Fibroblast of lung (primary cell): Measurements from ENCODE around the gene ASXL3. TPM values are rescaled to one million over a fixed set of nuclear protein-coding genes. Genes with fewer than 3 reads are reported as not detected.

Source experiments
- DNase-seq, 2 donors: peaks; one replicate each; pipeline versions ENCODE4 v3.0.0 to v3.0.0-alpha.2; 2010; ENCODE audit warnings: low read depth in 2 of 2
- H2AFZ ChIP-seq: 2 replicates; pipeline ENCODE4 v1.5.1; 2012; ENCODE audit warnings: low read length, control low read depth, inconsistent platforms
- H3K27ac ChIP-seq: 2 replicates; pipeline ENCODE4 v1.5.1; 2011; ENCODE audit warnings: low read length, control low read depth; ENCODE audit not compliant: insufficient read depth
- H3K27me3 ChIP-seq: 2 replicates; pipeline ENCODE4 v1.5.1; 2011; ENCODE audit warnings: mild to moderate bottlenecking, low read length; ENCODE audit not compliant: control insufficient read depth, insufficient read depth
- H3K36me3 ChIP-seq: 2 replicates; pipeline ENCODE4 v1.5.1; 2011; ENCODE audit warnings: low read length; ENCODE audit not compliant: control insufficient read depth, insufficient read depth
- H3K4me1 ChIP-seq: 2 replicates; pipeline ENCODE4 v1.5.1; 2011; ENCODE audit warnings: low read length; ENCODE audit not compliant: control insufficient read depth, insufficient read depth; ENCODE audit errors: extremely low read depth
- H3K4me2 ChIP-seq: 2 replicates; pipeline ENCODE4 v1.5.1; 2011; ENCODE audit warnings: low read length, control low read depth; ENCODE audit not compliant: insufficient read depth; ENCODE audit errors: extremely low read depth
- H3K4me3 ChIP-seq, 4 experiments: fragments of 200-600 bp in 1 of 4; sonication (generic) in 1 of 4; replicated peaks in 1 of 4; 2 replicates each; pipeline ENCODE4 v1.5.1; 2011 to 2016; ENCODE audit warnings: low read length in 4 of 4, low read depth in 3 of 4, mild to moderate bottlenecking in 3 of 4, control low read depth in 2 of 4, inconsistent platforms in 1 of 4, mixed read lengths in 1 of 4; ENCODE audit not compliant: insufficient read depth in 1 of 4; ENCODE audit errors: control extremely low read depth in 1 of 4
- H3K79me2 ChIP-seq: 2 replicates; pipeline ENCODE4 v1.5.1; 2012; ENCODE audit warnings: mild to moderate bottlenecking, low read length, inconsistent platforms; ENCODE audit not compliant: control insufficient read depth, insufficient read depth
- H3K9ac ChIP-seq: 2 replicates; pipeline ENCODE4 v1.5.1; 2011; ENCODE audit warnings: mild to moderate bottlenecking, low read length, control low read depth; ENCODE audit not compliant: insufficient read depth
- H3K9me3 ChIP-seq: 2 replicates; pipeline ENCODE4 v1.5.1; 2012; ENCODE audit warnings: low read depth, low read length; ENCODE audit not compliant: control insufficient read depth, insufficient read depth
- H4K20me1 ChIP-seq: 2 replicates; pipeline ENCODE4 v1.5.1; 2011; ENCODE audit warnings: low read length; ENCODE audit not compliant: control insufficient read depth, insufficient read depth; ENCODE audit errors: extremely low read depth
- EZH2 ChIP-seq: IDR thresholded peaks from 2 replicates; pipeline ENCODE4 v1.5.1; 2012; ENCODE audit warnings: low read length, control low read depth, mild to moderate bottlenecking; ENCODE audit errors: missing control alignments
- polyA plus RNA-seq, 2 donors: library from polyadenylated mRNA; depleted of rRNA in 1 of 2; stranded (reverse) in 1 of 2; unstranded in 1 of 2; fragments of >200 nt; gene quantifications; 2 replicates each; pipeline ENCODE4 v1.2.1, GENCODE V29; 2011 to 2012; ENCODE audit warnings: missing spikeins in 1 of 2
- total RNA-seq: library from RNA; depleted of rRNA; stranded (reverse); fragments of >200 nt; gene quantifications from 2 replicates; pipeline ENCODE4 v1.2.1, GENCODE V29; 2014
- TF ChIP-seq, protein P1 (sequence below), 2 donors: IDR thresholded peaks in 1 of 2; conservative IDR thresholded peaks in 1 of 2; 1 replicate in 1 of 2; 2 replicates in 1 of 2; pipeline ENCODE4 v1.5.1; 2011 to 2012; ENCODE audit warnings: low read length in 2 of 2, control low read depth in 1 of 2, inconsistent platforms in 1 of 2, low read depth in 1 of 2, mild to moderate bottlenecking in 1 of 2

Gene ASXL3
- total and polyA plus RNA-seq, 2 donors (not counting 1 experiment from before 2014, with no cell fraction given): 0.06 to 0.66 TPM

DNA sequence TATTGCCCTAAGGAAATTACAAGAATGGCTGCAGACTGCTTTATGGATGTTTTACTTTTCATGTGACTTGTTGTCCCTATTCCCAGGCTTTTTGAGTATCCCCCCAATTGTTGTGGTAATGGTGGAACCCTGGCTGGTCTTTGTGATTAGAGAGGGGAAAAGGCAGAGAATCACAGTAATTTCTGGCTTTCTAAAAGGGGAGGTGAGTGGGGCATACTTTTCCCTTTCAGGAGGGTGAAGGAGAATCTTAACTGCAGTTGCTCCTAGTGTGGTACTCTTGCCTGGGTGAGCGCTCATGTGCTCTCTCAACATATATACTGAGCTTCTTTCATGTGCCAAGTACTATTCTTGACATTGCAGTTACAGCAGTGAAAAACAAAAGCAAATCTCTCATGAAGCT lies 69.3 kb downstream of the ASXL3 start:
- TF ChIP-seq, protein P1, sequence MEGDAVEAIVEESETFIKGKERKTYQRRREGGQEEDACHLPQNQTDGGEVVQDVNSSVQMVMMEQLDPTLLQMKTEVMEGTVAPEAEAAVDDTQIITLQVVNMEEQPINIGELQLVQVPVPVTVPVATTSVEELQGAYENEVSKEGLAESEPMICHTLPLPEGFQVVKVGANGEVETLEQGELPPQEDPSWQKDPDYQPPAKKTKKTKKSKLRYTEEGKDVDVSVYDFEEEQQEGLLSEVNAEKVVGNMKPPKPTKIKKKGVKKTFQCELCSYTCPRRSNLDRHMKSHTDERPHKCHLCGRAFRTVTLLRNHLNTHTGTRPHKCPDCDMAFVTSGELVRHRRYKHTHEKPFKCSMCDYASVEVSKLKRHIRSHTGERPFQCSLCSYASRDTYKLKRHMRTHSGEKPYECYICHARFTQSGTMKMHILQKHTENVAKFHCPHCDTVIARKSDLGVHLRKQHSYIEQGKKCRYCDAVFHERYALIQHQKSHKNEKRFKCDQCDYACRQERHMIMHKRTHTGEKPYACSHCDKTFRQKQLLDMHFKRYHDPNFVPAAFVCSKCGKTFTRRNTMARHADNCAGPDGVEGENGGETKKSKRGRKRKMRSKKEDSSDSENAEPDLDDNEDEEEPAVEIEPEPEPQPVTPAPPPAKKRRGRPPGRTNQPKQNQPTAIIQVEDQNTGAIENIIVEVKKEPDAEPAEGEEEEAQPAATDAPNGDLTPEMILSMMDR (conservative IDR thresholded peaks at IDR 0.05 in 1 of 2, IDR thresholded peaks at IDR 0.05 in 1 of 2; ENCODE audit: low read depth in 1 of 2, low read length in 2 of 2): no peak
- no peak for TF ChIP-seq EZH2
- Histone ChIP-seq H3K9ac (no peak overlapping the region), H2AFZ (no peak overlapping the region), H3K36me3 (no peaks in the 10 kb centered on the region), H3K9me3 (no peaks in the 10 kb centered on the region), H4K20me1 (no peaks in the 10 kb centered on the region), H3K4me1 (no peaks in the 10 kb centered on the region), H3K79me2 (no peaks in the 10 kb centered on the region), H3K27me3 (no peaks in the 10 kb centered on the region), H3K4me2 (no peak overlapping the region), H3K4me3 (no peak overlapping the region), H3K27ac (no peak overlapping the region)
- DNase-seq: no peak

- Histone ChIP-seq H4K20me1 (no peaks in the 10 kb centered on the region), H3K36me3 (no peaks in the 10 kb centered on the region), H3K4me2 (no peak overlapping the region), H3K27ac (no peak overlapping the region), H3K4me3 (no peak overlapping the region), H3K9me3 (no peaks in the 10 kb centered on the region), H3K79me2 (no peaks in the 10 kb centered on the region), H3K4me1 (no peaks in the 10 kb centered on the region), H3K9ac (no peak overlapping the region), H3K27me3 (no peaks in the 10 kb centered on the region), H2AFZ (no peak overlapping the region)
- TF ChIP-seq EZH2: no peak
- TF ChIP-seq, protein P1 (conservative IDR thresholded peaks at IDR 0.05 in 1 of 2, IDR thresholded peaks at IDR 0.05 in 1 of 2; ENCODE audit: low read depth in 1 of 2, low read length in 2 of 2): no peak
- peak in 1 of 2 donors; percentile 24 for DNase-seq
These were observed 74.6 kb downstream of the ASXL3 start for GRCh38 chr18:33652635-33653034.

- Histone ChIP-seq H3K4me1 (no peaks in the 10 kb centered on the region), H3K36me3 (no peaks in the 10 kb centered on the region), H3K27ac (no peak overlapping the region), H3K27me3 (no peaks in the 10 kb centered on the region), H3K4me2 (no peak overlapping the region), H2AFZ (no peak overlapping the region), H4K20me1 (no peaks in the 10 kb centered on the region), H3K79me2 (no peaks in the 10 kb centered on the region), H3K4me3 (no peak overlapping the region), H3K9ac (no peak overlapping the region), H3K9me3 (no peaks in the 10 kb centered on the region)
- no peak for DNase-seq
- TF ChIP-seq, protein P1 (conservative IDR thresholded peaks at IDR 0.05 in 1 of 2, IDR thresholded peaks at IDR 0.05 in 1 of 2; ENCODE audit: low read depth in 1 of 2, low read length in 2 of 2): no peak
- TF ChIP-seq EZH2: no peak
These were observed 75.2 kb downstream of the ASXL3 start for GRCh38 chr18:33653231-33653630.
